HEK293 (cell line): Measurements from ENCODE around the gene ZCCHC2.
A peak's percentile ranks its signal among the peaks of the same experiment; 100 is the strongest.

Experiments used
- CTCF ChIA-PET: fragments of 350-600 bp; formaldehyde crosslinking; extraction: SDS; loops from one replicate; lab custom pipeline; 2021; ENCODE audit warnings: antibody characterized with exemption; lab: Yijun Ruan, JAX
- POLR2A ChIA-PET: fragments of 300-600 bp; formaldehyde crosslinking; extraction: SDS; loops from one replicate; lab custom pipeline; 2020; ENCODE audit warnings: antibody characterized with exemption, inconsistent platforms; lab: Yijun Ruan, JAX
- H3K27ac ChIP-seq: fragments of 200-500 bp; sonication (Bioruptor generic); 2 replicates; pipeline ENCODE4 v1.5.1; 2014; ENCODE audit warnings: low read depth, low read length, control low read depth, inconsistent platforms; ENCODE audit errors: extremely low read depth
- H3K36me3 ChIP-seq, 2 experiments: fragments of 200-500 bp in 1 of 2; sonication (Bioruptor generic) in 1 of 2; 1 replicate in 1 of 2; 2 replicates in 1 of 2; pipeline ENCODE4 v1.5.1; 2014 to 2017; ENCODE audit warnings: inconsistent platforms in 2 of 2, low read length in 2 of 2; ENCODE audit not compliant: control insufficient read depth in 2 of 2, insufficient read depth in 1 of 2
- H3K4me1 ChIP-seq: fragments of 200-500 bp; sonication (Bioruptor generic); 2 replicates; pipeline ENCODE4 v1.5.1; 2014; ENCODE audit warnings: mild to moderate bottlenecking, low read length, inconsistent platforms; ENCODE audit not compliant: control insufficient read depth, insufficient read depth
- H3K4me3 ChIP-seq: 2 replicates; pipeline ENCODE4 v1.5.1; 2011; ENCODE audit warnings: low read depth, mild to moderate bottlenecking, control low read depth, low read length, moderate library complexity
- H3K9me3 ChIP-seq: fragments of 200-500 bp; sonication (Bioruptor generic); 2 replicates; pipeline ENCODE4 v1.5.1; 2014; ENCODE audit warnings: low read depth, low read length, inconsistent platforms; ENCODE audit not compliant: control insufficient read depth, insufficient read depth
- KLF1 ChIP-seq: fragments of 450-650 bp; formaldehyde crosslinking; IDR thresholded peaks from 2 replicates; pipeline ENCODE4 v1.5.1; 2016; ENCODE audit warnings: missing biosample characterization, missing genetic modification characterization
- KLF9 ChIP-seq: fragments of 450-650 bp; formaldehyde crosslinking; IDR thresholded peaks from 2 replicates; pipeline ENCODE4 v1.5.1; 2016; ENCODE audit warnings: missing biosample characterization, missing genetic modification characterization, low read depth
- OVOL3 ChIP-seq: fragments of 450-650 bp; formaldehyde crosslinking; IDR thresholded peaks from 2 replicates; pipeline ENCODE4 v1.5.1; 2016; ENCODE audit warnings: missing biosample characterization, missing genetic modification characterization
- SETDB1 ChIP-seq: IDR thresholded peaks from one replicate; pipeline ENCODE4 v1.6.1; 2017; ENCODE audit warnings: mild to moderate bottlenecking, low read length, moderate library complexity, mixed read lengths; ENCODE audit not compliant: insufficient read length
- SP2 ChIP-seq: fragments of 450-650 bp; formaldehyde crosslinking; IDR thresholded peaks from 2 replicates; pipeline ENCODE4 v1.5.1; 2016; ENCODE audit warnings: missing biosample characterization, missing genetic modification characterization
- ZBTB1 ChIP-seq: fragments of 450-650 bp; formaldehyde crosslinking; IDR thresholded peaks from 2 replicates; pipeline ENCODE4 v1.5.1; 2016; ENCODE audit warnings: missing biosample characterization, missing genetic modification characterization
- ZBTB48 ChIP-seq: fragments of 450-650 bp; formaldehyde crosslinking; IDR thresholded peaks from 2 replicates; pipeline ENCODE4 v1.5.1; 2016; ENCODE audit warnings: missing biosample characterization, missing genetic modification characterization
- ZNF140 ChIP-seq: fragments of 450-650 bp; formaldehyde crosslinking; IDR thresholded peaks from 2 replicates; pipeline ENCODE4 v1.5.1; 2016; ENCODE audit warnings: missing biosample characterization, missing genetic modification characterization
- ZNF16 ChIP-seq: fragments of 450-650 bp; formaldehyde crosslinking; IDR thresholded peaks from 2 replicates; pipeline ENCODE4 v1.5.1; 2016; ENCODE audit warnings: low read depth, missing biosample characterization, missing genetic modification characterization
- ZNF248 ChIP-seq: fragments of 450-650 bp; formaldehyde crosslinking; IDR thresholded peaks from 2 replicates; pipeline ENCODE4 v1.5.1; 2017; ENCODE audit warnings: missing biosample characterization, missing genetic modification characterization
- ZNF274 ChIP-seq, 2 experiments: fragments of 200-500 bp in 1 of 2; fragments of 450-650 bp in 1 of 2; sonication (Bioruptor generic) in 1 of 2; formaldehyde crosslinking in 1 of 2; IDR thresholded peaks; 2 replicates each; pipeline versions ENCODE4 v1.5.1 to v1.6.1; 2014 to 2016; ENCODE audit warnings: borderline replicate concordance in 1 of 2, inconsistent platforms in 1 of 2, low read length in 1 of 2, missing biosample characterization in 1 of 2, missing genetic modification characterization in 1 of 2
- ZNF341 ChIP-seq: fragments of 450-650 bp; formaldehyde crosslinking; IDR thresholded peaks from 2 replicates; pipeline ENCODE4; 2016; ENCODE audit warnings: low read depth, missing biosample characterization, missing genetic modification characterization
- ZNF416 ChIP-seq: fragments of 450-650 bp; formaldehyde crosslinking; IDR thresholded peaks from 2 replicates; pipeline ENCODE4 v1.5.1; 2016; ENCODE audit warnings: missing biosample characterization, missing genetic modification characterization
- ZNF510 ChIP-seq: fragments of 450-650 bp; formaldehyde crosslinking; IDR thresholded peaks from 2 replicates; pipeline ENCODE4 v1.5.1; 2018; ENCODE audit warnings: mild to moderate bottlenecking, missing genetic modification characterization, missing biosample characterization; ENCODE audit not compliant: insufficient replicate concordance
- ZNF549 ChIP-seq: fragments of 450-650 bp; IDR thresholded peaks from 2 replicates; pipeline ENCODE4 v1.5.1; 2018; ENCODE audit warnings: missing biosample characterization, missing genetic modification characterization, mild to moderate bottlenecking, inconsistent platforms, moderate library complexity
- ZNF558 ChIP-seq: fragments of 450-650 bp; formaldehyde crosslinking; IDR thresholded peaks from 2 replicates; pipeline ENCODE4 v1.5.1; 2016; ENCODE audit warnings: missing biosample characterization, missing genetic modification characterization
- ZNF596 ChIP-seq: fragments of 450-650 bp; IDR thresholded peaks from 2 replicates; pipeline ENCODE4 v1.5.0; 2018; ENCODE audit warnings: missing biosample characterization, mild to moderate bottlenecking, missing genetic modification characterization, moderate library complexity
- ZNF621 ChIP-seq: fragments of 450-650 bp; formaldehyde crosslinking; IDR thresholded peaks from 2 replicates; pipeline ENCODE4 v1.5.1; 2017; ENCODE audit warnings: missing biosample characterization, missing genetic modification characterization
- ZNF626 ChIP-seq: fragments of 450-650 bp; sonication (Bioruptor Pico); formaldehyde crosslinking; IDR thresholded peaks from 2 replicates; pipeline ENCODE4 v1.5.1; 2018; ENCODE audit warnings: missing biosample characterization, missing genetic modification characterization, inconsistent platforms
- ZNF792 ChIP-seq: fragments of 450-650 bp; formaldehyde crosslinking; IDR thresholded peaks from 2 replicates; pipeline ENCODE4 v1.5.1; 2016; ENCODE audit warnings: missing biosample characterization, missing genetic modification characterization
- ZXDB ChIP-seq: fragments of 450-650 bp; formaldehyde crosslinking; IDR thresholded peaks from 2 replicates; pipeline ENCODE4 v1.5.1; 2016; ENCODE audit warnings: missing biosample characterization, missing genetic modification characterization
- TF ChIP-seq, protein P1 (sequence below): fragments of 450-650 bp; formaldehyde crosslinking; IDR thresholded peaks from 2 replicates; pipeline ENCODE4 v1.5.1; 2016; ENCODE audit warnings: missing biosample characterization, missing genetic modification characterization
- TF ChIP-seq, protein P2 (sequence below): fragments of 450-650 bp; formaldehyde crosslinking; IDR thresholded peaks from 2 replicates; pipeline ENCODE4 v1.5.1; 2016; ENCODE audit warnings: missing biosample characterization, missing genetic modification characterization
- TF ChIP-seq, protein P3 (sequence below): fragments of 450-650 bp; IDR thresholded peaks from 2 replicates; pipeline ENCODE4 v1.5.1; 2018; ENCODE audit warnings: missing biosample characterization, mild to moderate bottlenecking, missing genetic modification characterization
- TF ChIP-seq, protein P4 (sequence below): fragments of 450-650 bp; formaldehyde crosslinking; IDR thresholded peaks from 2 replicates; pipeline ENCODE4 v1.5.1; 2016; ENCODE audit warnings: missing biosample characterization, missing genetic modification characterization
- TF ChIP-seq, protein P5 (sequence below): fragments of 450-650 bp; formaldehyde crosslinking; IDR thresholded peaks from 2 replicates; pipeline ENCODE4 v1.5.1; 2017; ENCODE audit warnings: missing biosample characterization, missing genetic modification characterization

Gene ZCCHC2

DNA sequence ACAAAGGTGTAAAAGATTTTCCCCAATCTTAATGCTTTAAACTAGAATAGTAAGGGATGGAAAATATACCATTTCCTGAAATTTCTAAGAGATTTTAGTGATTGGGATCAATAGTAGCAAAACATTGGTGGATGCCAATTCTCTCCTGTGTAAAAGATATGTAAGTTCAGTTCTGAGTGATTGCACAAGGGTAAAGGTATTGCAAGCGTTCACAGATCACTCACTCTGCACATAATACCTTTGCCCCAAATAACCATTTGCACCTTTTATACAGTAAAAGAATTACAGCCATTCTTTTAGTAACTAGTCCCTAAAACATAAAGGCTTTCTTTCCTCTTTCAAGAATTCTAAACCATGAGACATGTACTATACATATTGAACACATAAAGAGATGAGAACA, 13.0 kb upstream of the ZCCHC2 start (continued):
- TF ChIP-seq, protein P1, sequence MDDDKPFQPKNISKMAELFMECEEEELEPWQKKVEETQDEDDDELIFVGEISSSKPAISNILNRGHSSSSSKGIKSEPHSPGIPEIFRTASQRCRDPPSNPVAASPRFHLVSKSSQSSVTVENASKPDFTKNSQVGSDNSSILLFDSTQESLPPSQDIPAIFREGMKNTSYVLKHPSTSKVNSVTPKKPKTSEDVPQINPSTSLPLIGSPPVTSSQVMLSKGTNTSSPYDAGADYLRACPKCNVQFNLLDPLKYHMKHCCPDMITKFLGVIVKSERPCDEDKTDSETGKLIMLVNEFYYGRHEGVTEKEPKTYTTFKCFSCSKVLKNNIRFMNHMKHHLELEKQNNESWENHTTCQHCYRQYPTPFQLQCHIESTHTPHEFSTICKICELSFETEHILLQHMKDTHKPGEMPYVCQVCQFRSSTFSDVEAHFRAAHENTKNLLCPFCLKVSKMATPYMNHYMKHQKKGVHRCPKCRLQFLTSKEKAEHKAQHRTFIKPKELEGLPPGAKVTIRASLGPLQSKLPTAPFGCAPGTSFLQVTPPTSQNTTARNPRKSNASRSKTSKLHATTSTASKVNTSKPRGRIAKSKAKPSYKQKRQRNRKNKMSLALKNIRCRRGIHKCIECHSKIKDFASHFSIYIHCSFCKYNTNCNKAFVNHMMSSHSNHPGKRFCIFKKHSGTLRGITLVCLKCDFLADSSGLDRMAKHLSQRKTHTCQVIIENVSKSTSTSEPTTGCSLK (tag by site-specific recombination): no peak
- TF ChIP-seq ZNF140 (tag by site-specific recombination) (no peak), ZXDB (tag by site-specific recombination) (no peak)

DNA sequence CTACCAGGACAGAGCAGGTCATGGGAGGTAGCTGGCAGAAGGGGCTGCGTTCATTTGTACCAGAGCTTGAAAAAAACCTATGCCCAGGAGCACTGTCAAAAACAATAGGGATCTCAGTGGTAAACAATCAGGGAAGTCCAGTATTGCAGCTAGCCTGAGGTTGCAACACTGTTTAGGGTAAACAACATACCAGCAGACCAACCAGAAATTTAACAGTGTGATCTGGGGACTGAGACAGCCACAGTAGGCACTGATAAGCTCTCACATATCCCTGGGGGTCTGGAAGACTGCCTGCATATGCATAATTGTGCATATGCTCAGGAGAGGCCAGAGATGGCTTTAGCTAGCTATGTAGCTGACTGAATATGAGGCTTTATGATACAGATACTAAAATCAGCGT, 12.0 kb upstream of the ZCCHC2 start:
- no peaks in the 10 kb centered on the region for H3K36me3 ChIP-seq
- peaks cover 2% of the 10 kb centered on the region; the same call in 1 of the 2 replicates for H3K9me3 ChIP-seq
- no peaks in the 10 kb centered on the region for H3K4me1 ChIP-seq
- CTCF ChIA-PET: interaction anchor here (2.7 kb wide), 1 partner anchor 11 kb away, joined by 16 read pairs; no protein-coding TSS in a partner anchor
- H3K27ac ChIP-seq: no peak overlapping the region
- POLR2A ChIA-PET: interaction anchor here (0.6 to 3.1 kb wide), 2 partner anchors 11 to 13 kb away, joined by 7 to 18 read pairs; partner anchors contain the start of gene ZCCHC2
- no peak overlapping the region for H3K4me3 ChIP-seq
- TF ChIP-seq ZNF416 (tag by site-specific recombination) (no peak), ZNF596 (tag by site-specific recombination) (no peak), ZNF16 (tag by site-specific recombination) (no peak), ZNF558 (tag by site-specific recombination) (no peak), ZBTB1 (tag by site-specific recombination) (no peak), KLF1 (tag by site-specific recombination) (no peak), ZNF510 (tag by site-specific recombination) (no peak), SP2 (no peak), KLF9 (tag by site-specific recombination) (no peak), ZNF341 (tag by site-specific recombination) (no peak), ZNF274 (IDR thresholded peaks at IDR 0.05; ENCODE audit: low read length) (no peak), ZNF274 (tag by site-specific recombination; IDR thresholded peaks at IDR 0.05; ENCODE audit: borderline replicate concordance) (no peak)
- TF ChIP-seq, protein P2, sequence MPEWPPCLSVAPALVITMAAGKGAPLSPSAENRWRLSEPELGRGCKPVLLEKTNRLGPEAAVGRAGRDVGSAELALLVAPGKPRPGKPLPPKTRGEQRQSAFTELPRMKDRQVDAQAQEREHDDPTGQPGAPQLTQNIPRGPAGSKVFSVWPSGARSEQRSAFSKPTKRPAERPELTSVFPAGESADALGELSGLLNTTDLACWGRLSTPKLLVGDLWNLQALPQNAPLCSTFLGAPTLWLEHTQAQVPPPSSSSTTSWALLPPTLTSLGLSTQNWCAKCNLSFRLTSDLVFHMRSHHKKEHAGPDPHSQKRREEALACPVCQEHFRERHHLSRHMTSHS (tag by site-specific recombination): no peak
- TF ChIP-seq, protein P3, sequence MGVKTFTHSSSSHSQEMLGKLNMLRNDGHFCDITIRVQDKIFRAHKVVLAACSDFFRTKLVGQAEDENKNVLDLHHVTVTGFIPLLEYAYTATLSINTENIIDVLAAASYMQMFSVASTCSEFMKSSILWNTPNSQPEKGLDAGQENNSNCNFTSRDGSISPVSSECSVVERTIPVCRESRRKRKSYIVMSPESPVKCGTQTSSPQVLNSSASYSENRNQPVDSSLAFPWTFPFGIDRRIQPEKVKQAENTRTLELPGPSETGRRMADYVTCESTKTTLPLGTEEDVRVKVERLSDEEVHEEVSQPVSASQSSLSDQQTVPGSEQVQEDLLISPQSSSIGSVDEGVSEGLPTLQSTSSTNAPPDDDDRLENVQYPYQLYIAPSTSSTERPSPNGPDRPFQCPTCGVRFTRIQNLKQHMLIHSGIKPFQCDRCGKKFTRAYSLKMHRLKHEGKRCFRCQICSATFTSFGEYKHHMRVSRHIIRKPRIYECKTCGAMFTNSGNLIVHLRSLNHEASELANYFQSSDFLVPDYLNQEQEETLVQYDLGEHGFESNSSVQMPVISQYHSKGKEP: no peak

DNA sequence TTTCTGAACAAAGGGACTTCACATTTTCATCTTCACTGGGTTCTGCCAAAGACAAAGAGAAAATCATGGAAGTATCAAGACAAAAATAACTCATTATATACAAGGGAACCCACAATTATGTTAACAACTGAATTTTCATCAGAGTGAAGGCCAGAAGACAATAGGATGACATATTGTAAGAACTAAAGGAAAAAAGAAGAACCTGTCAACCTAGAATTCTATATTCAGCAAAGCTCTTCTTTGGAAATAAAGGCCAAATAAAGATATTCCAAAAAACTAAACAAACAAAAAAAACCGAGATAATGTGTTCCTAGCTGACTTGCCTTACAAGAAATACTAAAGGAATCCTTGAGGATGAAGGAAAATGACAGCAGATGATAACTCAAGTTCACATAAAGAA, 10.3 kb upstream of the ZCCHC2 start:
- POLR2A ChIA-PET: interaction anchor here (0.5 to 3.1 kb wide), 2 partner anchors 9 to 12 kb away, joined by 5 to 18 read pairs; partner anchors contain the start of gene ZCCHC2
- CTCF ChIA-PET: interaction anchor here (0.9 to 2.7 kb wide), 2 partner anchors 9 to 14 kb away, joined by 4 to 16 read pairs; no protein-coding TSS in a partner anchor
- H3K4me1 ChIP-seq: no peaks in the 10 kb centered on the region
- H3K36me3 ChIP-seq: no peaks in the 10 kb centered on the region
- no peak overlapping the region for H3K4me3 ChIP-seq
- peaks cover 2% of the 10 kb centered on the region; the same call in 1 of the 2 replicates for H3K9me3 ChIP-seq
- H3K27ac ChIP-seq: no peak overlapping the region
- TF ChIP-seq SETDB1: peak; percentile 92
- TF ChIP-seq ZNF626 (tag by site-specific recombination): 0 out of 2 replicates have a peak, but pooled peaks have one; percentile 29
- no peak for TF ChIP-seq ZNF792 (tag by site-specific recombination)
- TF ChIP-seq ZNF549: 0 out of 2 replicates have a peak, but pooled peaks have one; percentile 2
- TF ChIP-seq ZNF621 (tag by site-specific recombination): no peak
- TF ChIP-seq, protein P4, sequence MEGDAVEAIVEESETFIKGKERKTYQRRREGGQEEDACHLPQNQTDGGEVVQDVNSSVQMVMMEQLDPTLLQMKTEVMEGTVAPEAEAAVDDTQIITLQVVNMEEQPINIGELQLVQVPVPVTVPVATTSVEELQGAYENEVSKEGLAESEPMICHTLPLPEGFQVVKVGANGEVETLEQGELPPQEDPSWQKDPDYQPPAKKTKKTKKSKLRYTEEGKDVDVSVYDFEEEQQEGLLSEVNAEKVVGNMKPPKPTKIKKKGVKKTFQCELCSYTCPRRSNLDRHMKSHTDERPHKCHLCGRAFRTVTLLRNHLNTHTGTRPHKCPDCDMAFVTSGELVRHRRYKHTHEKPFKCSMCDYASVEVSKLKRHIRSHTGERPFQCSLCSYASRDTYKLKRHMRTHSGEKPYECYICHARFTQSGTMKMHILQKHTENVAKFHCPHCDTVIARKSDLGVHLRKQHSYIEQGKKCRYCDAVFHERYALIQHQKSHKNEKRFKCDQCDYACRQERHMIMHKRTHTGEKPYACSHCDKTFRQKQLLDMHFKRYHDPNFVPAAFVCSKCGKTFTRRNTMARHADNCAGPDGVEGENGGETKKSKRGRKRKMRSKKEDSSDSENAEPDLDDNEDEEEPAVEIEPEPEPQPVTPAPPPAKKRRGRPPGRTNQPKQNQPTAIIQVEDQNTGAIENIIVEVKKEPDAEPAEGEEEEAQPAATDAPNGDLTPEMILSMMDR (tag by site-specific recombination): no peak
- no peak for TF ChIP-seq ZNF248 (tag by site-specific recombination)
- TF ChIP-seq OVOL3 (tag by site-specific recombination): no peak
- TF ChIP-seq, protein P5, sequence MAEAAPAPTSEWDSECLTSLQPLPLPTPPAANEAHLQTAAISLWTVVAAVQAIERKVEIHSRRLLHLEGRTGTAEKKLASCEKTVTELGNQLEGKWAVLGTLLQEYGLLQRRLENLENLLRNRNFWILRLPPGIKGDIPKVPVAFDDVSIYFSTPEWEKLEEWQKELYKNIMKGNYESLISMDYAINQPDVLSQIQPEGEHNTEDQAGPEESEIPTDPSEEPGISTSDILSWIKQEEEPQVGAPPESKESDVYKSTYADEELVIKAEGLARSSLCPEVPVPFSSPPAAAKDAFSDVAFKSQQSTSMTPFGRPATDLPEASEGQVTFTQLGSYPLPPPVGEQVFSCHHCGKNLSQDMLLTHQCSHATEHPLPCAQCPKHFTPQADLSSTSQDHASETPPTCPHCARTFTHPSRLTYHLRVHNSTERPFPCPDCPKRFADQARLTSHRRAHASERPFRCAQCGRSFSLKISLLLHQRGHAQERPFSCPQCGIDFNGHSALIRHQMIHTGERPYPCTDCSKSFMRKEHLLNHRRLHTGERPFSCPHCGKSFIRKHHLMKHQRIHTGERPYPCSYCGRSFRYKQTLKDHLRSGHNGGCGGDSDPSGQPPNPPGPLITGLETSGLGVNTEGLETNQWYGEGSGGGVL (tag by site-specific recombination): no peak
- TF ChIP-seq ZBTB48: no peak
